Stimulated activated CD4-positive, alpha-beta T cell treated with anti-CD3 and anti-CD28 coated beads, Interleukin-2, amount 100 ng/mL, for 48 hours (primary cell): ENCODE measurements around the gene ADNP.
"Not testable (repeated sequence)": the region's sequence is repeated elsewhere in the genome, so short reads cannot be mapped to it uniquely, and the experiment has no call there.

Experiments used
- DNase-seq, 2 donors: peaks; one replicate each; pipeline ENCODE4 v3.0.0-alpha.2; 2020

Gene ADNP

DNA sequence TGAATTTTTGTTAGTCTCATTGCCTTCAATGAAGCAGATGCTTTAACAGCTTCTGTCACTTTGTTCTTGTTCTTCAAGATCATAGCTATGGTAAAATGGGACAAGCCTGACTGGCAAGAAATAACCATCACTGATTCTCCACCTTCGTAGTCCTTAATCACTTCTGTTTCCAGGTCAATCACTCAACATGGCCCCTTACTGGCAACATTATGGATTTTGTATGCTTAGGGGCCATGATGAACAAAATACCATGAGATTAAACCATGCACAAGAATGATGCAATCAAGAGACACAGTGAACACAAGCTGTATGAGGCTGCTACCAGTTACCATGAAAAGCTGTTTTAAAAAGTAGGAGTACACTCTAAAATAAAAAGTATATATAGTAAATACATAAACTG lies 32.8 kb downstream of the ADNP start:
- no peak for DNase-seq

DNA sequence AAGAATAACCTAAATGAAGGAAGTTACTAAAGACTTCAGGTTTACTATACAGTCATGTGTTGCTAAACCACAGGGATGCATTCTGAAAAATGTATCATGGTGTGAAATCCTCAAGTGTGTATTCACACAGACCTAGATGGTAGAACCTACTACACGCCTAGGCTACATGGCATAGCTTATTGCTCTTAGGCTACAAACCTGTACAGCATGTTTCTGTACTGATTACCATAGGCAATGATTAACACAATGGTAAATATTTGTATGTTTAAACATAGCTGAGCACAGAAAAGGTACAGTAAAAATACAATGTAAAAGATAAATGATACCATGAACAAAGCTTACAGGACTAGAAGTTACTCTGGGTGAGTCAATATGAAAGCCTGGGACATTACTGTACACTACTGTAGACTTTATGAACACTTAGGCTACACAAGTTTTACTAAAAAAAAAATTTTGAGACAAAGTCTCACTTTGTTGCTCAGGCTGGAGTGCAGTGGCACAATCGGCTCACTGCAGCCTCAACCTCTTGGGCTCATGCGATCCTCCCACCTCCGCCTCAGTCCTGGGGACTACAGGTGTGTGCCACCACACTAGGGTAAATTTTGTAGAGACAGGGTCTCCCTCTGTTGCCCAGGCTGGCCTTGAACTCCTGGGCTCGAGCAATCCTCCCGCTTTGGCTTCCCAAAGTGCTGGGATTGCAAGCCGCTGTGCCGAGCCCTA lies 36.0 kb downstream of the ADNP start:
- no peak for DNase-seq

DNA sequence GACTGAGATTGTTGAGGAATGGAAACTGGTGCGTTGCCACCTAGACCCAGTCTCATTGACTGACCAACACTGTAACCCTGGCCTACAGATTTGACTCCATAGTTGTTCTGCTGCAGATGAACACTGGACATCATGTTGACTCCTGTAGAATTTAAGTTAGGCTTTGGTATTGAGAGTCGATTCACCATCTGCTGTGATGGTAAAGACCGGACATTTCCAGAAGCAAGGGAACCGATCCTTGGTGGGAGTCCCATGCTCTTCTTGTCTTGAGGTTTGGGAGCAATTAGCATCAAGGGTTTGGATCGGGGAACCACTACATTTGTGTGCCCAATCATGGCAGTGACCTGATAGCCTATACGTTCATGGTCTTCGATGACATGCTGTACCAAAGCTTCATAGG lies 37.6 kb downstream of the ADNP start:
- no peak for DNase-seq

DNA sequence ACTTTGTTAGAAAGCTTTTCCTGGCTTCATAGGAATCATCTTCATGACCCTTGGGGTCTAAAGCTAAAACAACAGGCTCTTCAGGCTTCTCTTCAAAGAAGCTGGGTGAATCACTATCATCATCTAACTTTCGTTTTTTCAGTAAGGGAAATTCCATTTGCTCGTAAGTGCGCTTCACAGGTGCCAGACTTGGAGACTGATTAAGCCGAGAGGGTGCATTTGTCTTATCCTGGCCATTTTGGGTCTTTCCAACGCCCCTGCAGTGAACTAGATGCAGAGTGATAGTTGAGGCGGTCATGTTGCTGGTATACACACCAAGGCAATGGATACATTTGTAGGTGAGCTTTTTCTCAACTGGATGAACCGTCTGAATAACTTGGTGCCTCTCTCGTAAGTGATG lies 38.8 kb downstream of the ADNP start:
- DNase-seq = no peak

DNA sequence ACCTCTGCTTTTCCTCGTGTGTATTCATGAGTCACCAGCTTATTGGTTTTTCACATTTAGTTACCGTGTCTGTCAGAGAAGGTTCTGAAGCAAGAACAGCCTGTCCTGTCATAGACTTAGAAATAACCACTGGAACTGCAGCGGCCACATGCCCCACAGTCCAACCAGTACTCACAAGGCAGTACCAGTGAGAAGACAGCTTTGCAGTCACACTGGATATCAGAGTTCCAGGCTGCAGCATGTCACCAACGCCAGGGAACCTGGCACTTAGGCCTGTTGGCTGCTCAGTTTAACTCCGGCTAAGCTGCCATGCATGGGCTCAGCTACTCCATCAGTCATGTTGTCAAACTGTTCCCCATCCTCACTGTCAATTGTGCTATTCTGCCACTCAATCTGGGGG lies 40.1 kb downstream of the ADNP start:
- DNase-seq = no peak

DNA sequence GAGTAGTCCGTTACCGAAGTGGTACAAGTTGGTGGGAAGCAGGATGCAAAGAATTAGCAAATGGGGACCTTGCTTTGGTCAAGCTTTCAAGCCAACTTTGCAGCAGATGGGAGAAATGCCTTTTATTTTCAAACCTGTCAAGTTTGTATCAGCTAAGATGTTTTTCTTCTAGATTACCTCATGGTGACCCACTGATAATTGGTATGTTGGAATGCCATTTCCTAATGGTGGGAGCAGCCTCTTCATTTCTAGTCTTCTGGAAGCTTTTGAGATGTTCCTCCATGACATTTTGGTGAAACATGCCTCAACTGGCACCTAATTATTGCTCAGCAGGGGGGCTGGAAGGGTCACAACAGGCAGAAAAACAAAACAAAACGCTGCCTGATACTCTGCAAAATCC lies 43.7 kb downstream of the ADNP start:
- DNase-seq = no peak

DNA sequence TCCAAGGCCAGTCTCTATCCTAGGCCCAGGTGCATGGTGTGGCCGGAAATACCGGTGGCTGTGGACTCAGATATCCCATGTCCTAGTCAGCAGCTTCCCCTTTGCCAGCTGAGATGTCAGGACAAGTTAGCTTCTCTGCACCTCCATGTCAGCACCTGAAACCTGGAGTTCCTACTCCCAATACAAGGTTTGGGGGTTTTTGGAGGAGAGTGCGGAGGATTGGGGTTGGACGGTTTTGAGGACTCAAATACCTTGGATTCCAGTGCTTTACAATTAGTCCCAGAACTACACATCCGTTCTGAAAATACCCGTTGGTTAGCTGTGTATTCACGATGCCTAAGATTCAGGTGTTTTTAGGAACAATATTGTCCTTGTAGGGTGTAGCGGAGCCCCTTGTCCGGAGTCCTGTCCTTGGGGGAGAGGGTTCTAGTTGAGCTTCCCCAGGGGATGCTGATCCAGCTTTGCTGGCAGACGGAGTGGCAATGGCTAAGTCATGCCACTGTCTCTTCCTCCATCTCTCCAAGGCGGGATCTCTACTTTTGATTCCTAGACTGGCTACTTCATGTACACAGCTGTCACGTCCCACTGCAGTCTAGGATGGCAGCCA lies 45.0 kb downstream of the ADNP start:
- DNase-seq = no peak

DNA sequence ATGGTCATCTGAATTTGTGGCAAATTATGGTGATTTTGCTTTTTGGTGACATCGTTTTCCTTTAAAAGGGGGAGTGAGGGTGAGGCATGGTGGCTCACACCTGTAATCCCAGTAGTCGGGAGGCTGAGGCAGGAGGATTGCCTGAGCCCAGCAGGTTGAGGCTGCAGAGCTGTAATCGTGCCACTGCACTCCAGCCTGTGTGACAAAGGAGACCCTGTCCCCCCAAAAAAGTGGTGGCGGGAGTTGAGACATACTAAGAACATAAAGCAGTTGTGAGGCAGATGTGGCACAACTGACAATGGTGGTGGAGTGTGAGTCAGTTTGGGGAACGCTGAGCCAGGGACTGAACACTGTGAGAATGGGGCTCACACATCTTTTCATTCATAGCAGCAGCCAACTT lies 45.5 kb downstream of the ADNP start:
- DNase-seq = no peak

DNA sequence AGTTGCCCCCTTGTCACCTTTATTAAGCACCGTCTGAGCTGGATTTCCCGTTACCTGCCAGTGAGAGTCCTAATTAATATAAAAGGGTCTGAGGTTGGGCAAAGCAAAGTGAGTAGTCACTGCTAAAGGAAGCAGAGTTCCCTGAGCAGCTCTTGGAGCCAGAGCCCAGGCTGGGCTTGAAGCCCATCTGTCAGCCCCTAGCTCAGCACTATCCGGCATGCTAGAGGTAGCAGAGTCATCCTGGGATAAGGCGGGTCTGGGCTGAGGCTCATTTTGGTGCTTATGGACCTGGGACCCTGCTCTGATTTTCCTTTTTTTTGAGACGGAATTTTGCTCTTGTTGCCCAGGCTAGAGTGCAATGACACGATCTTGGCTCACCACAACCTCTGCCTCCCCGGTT lies 46.2 kb downstream of the ADNP start:
- DNase-seq = no peak

DNA sequence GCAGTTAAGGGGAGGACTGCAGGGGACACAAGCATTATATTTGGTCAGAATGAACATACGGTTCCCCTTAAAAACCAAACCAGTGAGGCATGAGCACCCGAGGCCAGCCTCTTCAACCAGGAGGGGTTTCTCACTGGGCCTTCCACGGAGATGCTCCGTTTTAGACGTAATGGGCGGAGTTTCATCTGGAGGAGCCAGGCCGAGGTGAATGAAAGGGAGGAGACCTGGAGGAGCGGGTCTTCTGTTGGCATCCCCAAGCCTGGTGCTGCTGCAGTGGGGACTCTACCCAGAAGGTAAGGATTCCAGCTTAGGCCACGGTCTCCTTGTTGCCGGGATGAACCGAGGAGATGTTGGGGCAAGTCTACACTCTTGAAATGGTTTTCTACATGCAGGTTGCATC lies 47.4 kb downstream of the ADNP start:
- DNase-seq = no peak

DNA sequence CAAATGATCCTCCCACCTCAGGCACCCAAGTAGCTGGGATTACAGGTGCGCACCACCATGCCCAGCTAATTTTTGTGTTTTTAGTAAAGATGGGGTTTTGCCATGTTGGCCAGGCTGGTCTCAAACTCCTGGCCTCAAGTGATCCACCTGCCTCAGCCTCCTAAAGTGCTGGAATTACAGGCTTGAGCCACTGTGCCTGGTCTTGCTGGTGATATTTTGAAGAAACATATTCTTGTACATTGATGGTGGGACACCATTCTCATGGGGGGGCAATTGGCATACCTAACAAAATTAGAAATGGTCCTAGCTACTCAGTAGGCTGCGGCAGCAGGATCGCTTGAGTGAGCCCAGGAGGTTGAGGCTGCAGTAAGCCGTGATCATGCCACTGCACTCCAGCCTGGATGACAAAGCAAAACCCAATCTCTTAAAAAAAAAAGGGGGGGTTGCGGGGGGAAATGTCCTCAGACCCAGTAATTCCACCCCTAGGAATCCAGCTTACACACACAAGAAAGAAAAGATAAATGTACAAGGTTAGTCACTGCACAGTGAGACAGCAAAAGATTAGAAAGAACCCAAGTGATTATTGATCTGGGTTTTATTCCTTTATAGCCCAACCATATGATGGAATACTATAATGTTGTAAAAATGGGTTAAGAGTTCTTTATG lies 49.3 kb downstream of the ADNP start:
- DNase-seq = not testable (repeated sequence)

DNA sequence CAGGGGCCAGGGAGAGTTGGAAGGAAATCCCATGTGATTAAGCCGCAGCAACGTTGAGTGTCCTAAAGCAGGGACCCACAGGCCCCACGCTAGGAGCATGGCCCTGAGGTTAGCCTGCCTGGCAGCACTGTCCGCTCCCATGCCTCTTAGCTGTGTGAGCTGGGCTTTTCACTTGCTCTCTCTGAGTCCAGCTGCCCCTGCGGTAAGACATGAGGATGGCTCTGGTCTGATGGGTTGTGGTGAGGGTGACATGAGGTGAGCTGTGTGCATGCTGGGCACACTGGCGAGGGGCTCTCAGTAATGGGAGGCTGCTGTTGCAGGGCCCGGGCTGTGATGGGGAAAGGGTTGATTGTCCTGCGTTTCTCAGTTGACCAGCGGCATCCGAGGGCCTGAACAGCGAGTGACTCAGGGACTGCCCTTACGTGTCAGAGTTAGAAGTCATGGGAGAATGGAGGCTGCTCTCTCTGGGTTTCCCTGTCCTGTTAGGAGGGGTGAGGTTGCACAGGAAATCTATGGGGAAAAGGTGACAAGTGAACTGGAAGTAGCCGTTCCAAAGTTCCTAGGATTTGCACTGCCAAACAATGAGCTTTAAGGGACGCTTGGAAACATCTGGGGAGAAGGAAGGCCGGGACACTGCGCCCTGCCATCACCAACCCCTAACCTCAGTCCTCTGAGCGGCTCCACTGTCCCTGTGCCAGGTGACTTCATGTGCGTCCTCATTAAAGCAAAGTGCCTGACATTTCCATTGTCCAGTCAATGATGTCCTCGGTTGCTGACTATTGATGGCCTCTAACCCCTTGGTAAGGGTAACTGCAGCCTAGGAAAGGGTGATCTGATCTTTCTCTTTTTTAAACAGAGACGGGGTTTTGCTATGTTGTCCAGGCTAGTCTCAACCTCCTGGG lies 51.3 kb downstream of the ADNP start:
- DNase-seq = no peak

DNA sequence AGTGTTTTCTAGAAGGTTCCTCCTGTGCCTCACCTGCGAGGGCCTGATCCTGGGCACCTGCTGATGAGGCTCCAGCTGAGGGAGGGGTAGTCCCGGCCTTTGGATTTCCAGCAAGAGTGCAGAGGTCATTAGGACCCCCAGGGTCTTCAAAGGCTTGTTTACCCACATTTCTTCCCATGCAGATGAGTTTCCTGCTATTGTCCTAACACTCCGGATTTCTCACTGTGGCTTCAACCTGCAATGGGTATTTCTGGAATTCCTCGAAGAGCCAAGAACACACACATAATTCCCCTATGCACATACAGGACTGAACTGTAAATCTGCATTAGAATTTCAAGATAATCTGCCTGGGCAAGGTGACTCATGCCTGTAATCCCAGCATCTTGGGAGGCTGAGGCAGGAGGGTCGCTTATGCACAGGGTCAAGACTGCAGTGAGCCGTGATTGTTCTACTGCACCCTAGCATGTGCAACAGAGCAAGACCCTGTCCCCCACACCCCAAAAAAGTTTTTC lies 53.9 kb downstream of the ADNP start:
- no peak for DNase-seq

DNA sequence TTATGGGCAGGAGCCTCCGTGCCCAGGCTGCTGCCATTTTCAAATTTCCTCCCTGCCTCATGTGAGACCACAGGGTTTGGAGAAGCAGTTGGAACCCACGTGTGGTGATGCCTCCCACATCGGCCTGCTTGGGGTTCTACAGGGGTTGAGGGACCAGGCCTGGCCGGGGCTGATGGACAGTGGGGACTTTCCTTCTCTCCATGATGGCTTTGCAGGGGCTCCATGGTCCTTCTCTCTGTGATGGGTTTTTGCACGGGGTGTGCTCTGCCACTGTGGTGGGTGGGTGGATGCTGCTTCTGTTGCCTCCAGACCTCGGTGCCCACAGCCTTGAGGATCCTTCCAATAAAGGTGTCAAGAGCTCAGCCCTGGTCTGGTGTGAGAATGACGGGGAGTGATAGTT lies 54.4 kb downstream of the ADNP start:
- no peak for DNase-seq

DNA sequence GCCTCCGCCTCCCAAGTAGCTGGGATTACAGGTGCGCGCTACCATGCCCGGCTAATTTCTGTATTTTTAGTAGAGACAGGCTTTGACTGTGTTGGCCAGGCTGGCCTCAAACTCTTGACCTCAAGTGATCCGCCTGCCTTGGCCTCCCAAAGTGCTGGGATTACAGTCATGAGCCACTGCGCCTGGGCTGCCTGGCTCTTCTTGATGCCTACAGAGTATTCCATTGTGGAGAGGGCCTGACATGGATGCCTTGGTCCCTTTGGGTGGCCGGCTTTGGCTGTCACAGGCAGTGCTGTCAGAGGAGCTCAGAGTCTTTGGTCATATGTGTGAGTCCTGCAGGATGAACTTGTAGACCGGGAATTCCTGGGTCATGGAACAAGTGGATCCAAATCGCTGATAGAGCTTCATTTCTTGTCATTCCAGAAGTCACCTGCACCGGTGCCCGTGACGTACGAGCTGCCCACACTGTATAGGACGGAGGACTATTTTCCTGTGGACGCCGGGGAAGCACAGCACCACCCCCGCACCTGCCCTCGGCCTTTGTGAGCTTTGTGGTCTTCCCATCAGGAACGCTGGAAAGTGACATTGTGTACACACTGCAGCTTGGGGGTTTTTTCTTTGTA lies 55.1 kb downstream of the ADNP start:
- no peak for DNase-seq

DNA sequence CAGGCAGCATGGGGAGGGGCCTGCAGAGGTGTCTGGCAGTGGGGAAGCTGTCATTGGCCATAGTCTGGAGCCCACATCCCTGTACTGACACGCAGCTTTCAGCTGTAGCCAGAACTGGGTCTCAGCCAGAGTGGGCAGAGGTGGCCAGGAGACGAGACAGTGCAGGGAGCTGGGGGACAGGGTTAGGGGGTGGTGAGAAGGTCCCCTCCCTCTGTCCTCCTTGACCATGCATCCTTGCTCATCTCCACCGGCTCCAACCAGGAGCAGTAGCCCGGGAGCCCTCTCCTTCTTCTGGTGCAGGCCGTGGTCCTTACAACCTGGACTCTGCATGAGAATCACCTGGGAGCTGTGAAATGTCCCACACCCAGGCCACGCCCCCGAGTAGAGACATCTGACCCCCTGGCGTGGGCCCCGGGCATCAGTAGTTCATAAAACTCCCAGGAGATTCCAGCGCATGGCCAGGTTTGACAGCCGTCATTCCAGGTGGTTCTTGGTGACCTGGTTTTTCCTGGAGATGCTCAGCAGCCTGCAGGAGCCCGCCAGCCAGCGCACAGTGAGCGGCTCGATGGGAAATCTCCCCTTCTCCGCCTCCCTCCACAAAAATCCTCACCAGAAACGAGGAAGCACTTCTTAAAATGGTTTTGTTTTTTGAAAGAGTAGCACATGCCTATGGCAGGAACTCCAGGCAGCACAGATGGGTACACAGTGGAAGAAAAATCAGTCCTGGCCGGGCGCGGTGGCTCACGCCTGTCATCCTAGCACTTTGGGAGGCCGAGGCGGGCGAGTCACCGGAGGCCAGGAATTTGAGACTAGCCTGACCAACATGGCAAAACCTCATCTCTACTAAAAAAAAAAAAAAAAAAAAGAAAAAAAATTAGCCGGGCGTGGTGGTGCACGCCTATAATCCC lies 56.2 kb downstream of the ADNP start:
- no peak for DNase-seq

DNA sequence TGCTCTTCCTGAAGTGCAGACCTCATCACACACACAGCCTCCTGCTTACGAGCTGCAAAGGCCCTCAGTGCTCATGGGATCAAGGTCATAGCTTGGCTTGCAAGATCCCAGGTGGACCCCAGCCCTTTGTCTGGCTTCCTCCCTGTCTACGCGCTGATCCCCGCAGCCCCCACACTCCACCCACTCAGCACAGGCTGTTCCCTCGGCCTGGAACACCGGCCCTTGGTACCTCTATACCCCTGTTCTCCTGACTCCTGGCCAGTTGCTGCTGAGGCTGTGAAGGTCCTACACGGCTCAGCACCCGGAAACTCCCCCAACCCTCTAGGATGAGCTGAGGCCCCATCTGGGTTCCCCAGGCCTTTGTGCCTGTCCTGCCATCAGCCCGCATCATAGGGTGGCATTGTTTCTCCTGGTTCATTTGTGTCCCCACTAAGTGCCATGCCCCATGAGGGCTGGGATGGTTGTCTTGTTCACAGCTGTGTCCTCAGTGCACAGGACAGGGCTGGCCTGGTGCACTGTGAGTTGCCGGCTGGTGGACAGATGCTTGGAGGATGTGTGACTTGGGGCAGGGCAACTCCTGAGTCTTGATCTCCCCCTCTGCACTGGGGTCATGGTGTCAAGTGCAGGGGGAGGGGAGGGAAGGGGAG lies 57.0 kb downstream of the ADNP start:
- no peak for DNase-seq

DNA sequence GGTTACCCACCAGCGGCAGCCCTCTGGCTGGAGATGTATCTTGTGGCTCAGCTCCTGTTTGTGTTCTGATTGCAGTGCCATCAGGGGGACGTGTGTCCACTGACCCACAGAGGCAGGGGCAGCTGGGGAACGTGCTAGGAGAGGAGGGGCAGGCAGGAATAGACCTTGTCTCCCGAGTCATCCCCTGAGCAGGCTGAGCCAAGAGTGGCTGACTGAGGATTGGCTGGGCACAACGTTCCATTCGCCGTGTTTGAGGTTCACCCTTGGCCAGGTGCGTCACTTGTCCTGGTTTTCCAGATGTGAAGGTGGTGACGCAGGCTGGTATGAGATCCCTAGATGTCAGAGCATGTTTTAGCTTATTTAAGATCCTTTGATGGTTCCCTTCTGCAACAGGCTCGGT lies 57.7 kb downstream of the ADNP start:
- no peak for DNase-seq

DNA sequence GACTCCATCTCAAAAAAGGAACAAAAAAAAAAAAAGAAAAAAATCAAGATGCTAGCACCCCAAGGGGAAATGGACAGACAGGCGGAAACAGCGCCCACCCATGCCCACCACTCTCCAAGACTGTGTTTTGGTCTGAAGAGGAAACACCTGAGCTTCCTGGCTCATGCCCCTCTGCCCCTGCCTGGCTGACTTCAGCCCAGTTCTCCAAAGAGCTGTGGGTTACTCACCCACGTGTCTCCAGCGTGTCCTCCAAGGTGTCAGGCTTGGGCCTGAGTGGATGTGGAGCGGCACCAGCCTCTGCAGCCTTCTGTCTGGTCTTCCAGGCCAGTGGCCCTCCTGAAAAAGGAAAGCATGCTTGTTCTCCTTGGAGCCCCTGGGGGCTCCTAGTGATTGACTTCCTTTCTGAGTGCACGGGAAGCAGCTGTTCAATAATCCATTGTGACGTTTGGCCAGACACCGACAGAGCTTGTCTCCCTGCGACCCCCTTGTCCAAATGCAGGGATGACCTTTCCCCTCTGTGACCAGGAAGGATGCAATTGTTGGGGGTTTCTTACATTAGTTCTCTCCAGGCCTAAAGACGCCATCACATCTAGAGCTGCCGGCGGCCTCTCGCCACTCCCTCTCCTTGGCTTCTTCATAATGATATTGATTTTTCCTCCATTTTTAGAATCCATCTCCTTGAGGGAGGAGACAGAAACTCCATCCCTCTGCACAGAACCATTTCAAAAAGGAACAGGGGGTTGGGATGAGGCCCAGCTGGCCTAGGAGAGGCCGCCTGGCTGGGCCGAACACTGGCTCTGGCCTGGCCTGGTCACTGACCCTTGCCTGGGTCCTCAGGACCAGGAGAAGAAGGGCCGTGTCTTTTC lies 58.4 kb downstream of the ADNP start:
- DNase-seq = no peak

DNA sequence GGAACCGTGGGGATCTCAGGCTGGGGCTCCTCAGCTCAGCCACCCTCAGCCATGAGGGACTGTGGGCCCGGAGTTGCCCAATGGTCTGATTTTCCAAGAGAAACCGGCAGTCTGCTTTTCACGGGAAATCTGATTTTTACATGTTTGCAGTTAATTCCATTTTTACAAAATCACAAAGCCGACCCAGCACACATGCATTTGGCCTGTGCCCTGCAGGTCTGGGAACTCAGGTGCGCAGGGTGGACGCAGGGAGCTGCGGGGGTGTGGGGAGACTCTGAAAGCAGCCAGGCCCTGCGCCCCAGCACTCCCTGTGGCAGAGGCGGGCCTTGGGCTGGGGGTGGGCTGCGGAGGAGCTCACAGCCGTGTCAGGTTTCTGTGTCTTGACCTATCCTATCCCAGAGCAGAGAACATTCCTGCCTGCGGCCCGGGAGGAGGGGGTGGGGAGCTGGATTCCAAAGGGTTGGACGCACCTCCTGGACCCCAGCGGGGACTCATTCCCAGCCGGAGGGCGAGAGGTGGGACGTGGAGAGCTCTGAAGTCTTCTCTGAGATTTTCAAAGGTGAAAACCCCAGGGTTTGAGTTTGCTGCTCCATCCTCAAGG lies 60.6 kb downstream of the ADNP start:
- DNase-seq = no peak
